B cell (primary cell): ENCODE data around the gene TENM4. TPM values are rescaled to one million over a fixed set of nuclear protein-coding genes. Genes with fewer than 3 reads are reported as not detected.

ENCODE experiments used
- ATAC-seq: fragments of 200-7000 bp; cut with Tn5 transposase; one replicate; pipeline ENCODE4 v1.10.0; 2021; ENCODE audit warnings: low read depth, mild to moderate bottlenecking, moderate number of reproducible peaks, moderate library complexity
- CTCF ChIA-PET: fragments of 350-600 bp; sonication (Branson Sonifier 250); formaldehyde crosslinking; loops from one replicate; lab custom pipeline; 2021; ENCODE audit warnings: antibody characterized with exemption, inconsistent platforms; lab: Charles Lee
- POLR2A ChIA-PET: fragments of 350-600 bp; sonication (Branson Sonifier 250); formaldehyde crosslinking; loops from one replicate; lab custom pipeline; 2021; ENCODE audit warnings: antibody characterized with exemption; lab: Charles Lee
- DNase-seq: peaks from one replicate; pipeline ENCODE4 v3.0.0; 2013
- H2AFZ ChIP-seq: 2 replicates; pipeline ENCODE4 v1.6.1; 2012; ENCODE audit warnings: mild to moderate bottlenecking, low read depth, low read length; ENCODE audit not compliant: insufficient read depth, poor library complexity, severe bottlenecking
- H3K27ac ChIP-seq, 2 donors: 1 replicate in 1 of 2; 2 replicates in 1 of 2; pipeline ENCODE4 v1.5.1; 2012 to 2013; ENCODE audit warnings: low read length in 2 of 2, mild to moderate bottlenecking in 2 of 2, moderate library complexity in 1 of 2
- H3K27me3 ChIP-seq, 4 experiments: fragments of 200-600 bp in 1 of 4; sonication (generic) in 1 of 4; replicated peaks in 1 of 4; 1 replicate in 2 of 4; 2 replicates in 2 of 4; pipeline versions ENCODE4 v1.6.1 to v1.7.0; 2013 to 2016; ENCODE audit warnings: low read length in 3 of 4, mild to moderate bottlenecking in 2 of 4, mixed read lengths in 1 of 4, moderate library complexity in 1 of 4; ENCODE audit not compliant: insufficient read depth in 4 of 4, control insufficient read depth in 3 of 4; ENCODE audit errors: control extremely low read depth in 1 of 4
- H3K36me3 ChIP-seq, 2 experiments: replicated peaks in 1 of 2; 1 replicate in 1 of 2; 2 replicates in 1 of 2; pipeline versions ENCODE4 v1.6.1 to v1.7.1; 2013; ENCODE audit warnings: low read length in 1 of 2; ENCODE audit not compliant: insufficient read depth in 2 of 2, control insufficient read depth in 1 of 2; ENCODE audit errors: control extremely low read depth in 1 of 2, extremely low read depth in 1 of 2
- H3K4me1 ChIP-seq, 2 donors: fragments of 200-600 bp in 1 of 2; sonication (generic) in 1 of 2; 1 replicate in 1 of 2; 2 replicates in 1 of 2; pipeline versions ENCODE4 v1.5.1 to v1.6.1; 2013 to 2017; ENCODE audit warnings: low read length in 2 of 2; ENCODE audit not compliant: control insufficient read depth in 2 of 2, insufficient read depth in 2 of 2
- H3K4me2 ChIP-seq: replicated peaks from 2 replicates; pipeline ENCODE3; 2012; ENCODE audit warnings: mild to moderate bottlenecking, low read depth, low read length; ENCODE audit not compliant: poor library complexity, severe bottlenecking
- H3K4me3 ChIP-seq, 5 experiments: fragments of 200-600 bp in 1 of 5; sonication (generic) in 1 of 5; 1 replicate in 3 of 5; 2 replicates in 2 of 5; pipeline versions ENCODE4 v1.5.1 to v1.7.0; 2011 to 2016; ENCODE audit warnings: low read length in 4 of 5, mild to moderate bottlenecking in 4 of 5, low read depth in 2 of 5, control low read depth in 1 of 5, moderate library complexity in 1 of 5; ENCODE audit not compliant: insufficient read depth in 1 of 5; ENCODE audit errors: control extremely low read depth in 1 of 5, extremely low read depth in 1 of 5
- H3K79me2 ChIP-seq: fragments of 200-600 bp; sonication (generic); one replicate; pipeline ENCODE4 v1.6.0; 2016; ENCODE audit warnings: low read length; ENCODE audit not compliant: control insufficient read depth, insufficient read depth
- H3K9ac ChIP-seq: fragments of 200-600 bp; sonication (generic); 2 replicates; pipeline ENCODE4 v1.6.1; 2017; ENCODE audit warnings: mild to moderate bottlenecking, low read length, moderate library complexity
- H3K9me3 ChIP-seq, 3 donors: one replicate each; pipeline versions ENCODE4 v1.6.1 to v1.7.1; 2013; ENCODE audit warnings: low read length in 2 of 3; ENCODE audit not compliant: control insufficient read depth in 2 of 3, insufficient read depth in 1 of 3; ENCODE audit errors: control extremely low read depth in 1 of 3
- H4K20me1 ChIP-seq: 2 replicates; pipeline ENCODE4 v1.6.0; 2012; ENCODE audit warnings: mild to moderate bottlenecking, low read length; ENCODE audit not compliant: insufficient read depth, control insufficient read depth, poor library complexity, severe bottlenecking
- H3K27ac Mint-ChIP-seq: one replicate; pipeline ENCODE4 v1.8.0; 2021; ENCODE audit warnings: mixed read lengths
- H3K27me3 Mint-ChIP-seq: one replicate; pipeline ENCODE4 v1.8.0; 2021; ENCODE audit warnings: mixed read lengths
- H3K4me1 Mint-ChIP-seq: one replicate; pipeline ENCODE4 v1.8.0; 2021; ENCODE audit warnings: mixed read lengths
- H3K4me3 Mint-ChIP-seq: one replicate; pipeline ENCODE4 v1.8.0; 2021; ENCODE audit warnings: mixed read lengths
- H3K9me3 Mint-ChIP-seq: one replicate; pipeline ENCODE4 v1.8.0; 2022; ENCODE audit warnings: mixed read lengths; ENCODE audit not compliant: insufficient read depth
- CTCF ChIP-seq: fragments of 200-600 bp; IDR thresholded peaks from one replicate; pipeline ENCODE4 v1.8.0; 2022; ENCODE audit warnings: antibody characterized with exemption, mild to moderate bottlenecking
- EZH2 ChIP-seq: IDR thresholded peaks from 2 replicates; pipeline ENCODE4 v1.6.1; 2012; ENCODE audit warnings: borderline replicate concordance, low read depth, mild to moderate bottlenecking, moderate library complexity, low read length; ENCODE audit not compliant: insufficient read depth, poor library complexity, severe bottlenecking
- WGBS: methylation state at CpG from one replicate; pipeline ENCODE4 v1.1.5; 2013; ENCODE audit warnings: missing lambda C conversion rate; ENCODE audit not compliant: insufficient coverage; 5-methylcytosine and 5-hydroxymethylcytosine counted together
- intact Hi-C: fragments of 100-400 bp; cut with micrococcal nuclease; formaldehyde crosslinking; loops from one replicate; pipeline ENCODE4 v1.10.0; 2022
- polyA plus RNA-seq: library from polyadenylated mRNA; depleted of rRNA; stranded (reverse); fragments of >200 nt; gene quantifications from 2 replicates; pipeline ENCODE4 v1.2.3, GENCODE V29; 2012
- total RNA-seq, 2 donors: library from RNA; stranded (reverse); fragments of 120-200 nt in 1 of 2; gene quantifications; 1 replicate in 1 of 2; 2 replicates in 1 of 2; pipeline versions ENCODE4 v1.2.3 to v1.2.4, GENCODE V29; 2013 to 2022

Gene TENM4
- total and polyA plus RNA-seq, 2 donors (not counting 1 experiment from before 2014, with no cell fraction given): 0.09 to 5.7 TPM

GRCh38 chr11:78841456-78842060, 599.3 kb downstream of the TENM4 start:
- WGBS: 64% methylated on average over 5 of the region's 5 CpGs
- no peak overlapping the region for H3K4me3 ChIP-seq
- no peak overlapping the region for H3K4me2 ChIP-seq
- H3K27me3 ChIP-seq: peaks cover 0 to 13% (median 3%) of the 10 kb centered on the region in 4 experiments
- TF ChIP-seq CTCF: no peak
- Mint-ChIP-seq H3K4me1 (no peaks in the 10 kb centered on the region), H3K4me3 (no peak overlapping the region), H3K27ac (no peak overlapping the region), H3K27me3 (peaks cover 25% of the 10 kb centered on the region), H3K9me3 (no peaks in the 10 kb centered on the region)
- no peaks in the 10 kb centered on the region for H3K79me2 ChIP-seq
- no peaks in the 10 kb centered on the region for H3K9me3 ChIP-seq
- no peak overlapping the region for H2AFZ ChIP-seq
- H3K4me1 ChIP-seq: no peaks in the 10 kb centered on the region
- CTCF ChIA-PET: no interaction called here
- no peak overlapping the region for H3K9ac ChIP-seq
- no peak overlapping the region for H3K27ac ChIP-seq
- intact Hi-C loops: no loop called here
- no peaks in the 10 kb centered on the region for H4K20me1 ChIP-seq
- POLR2A ChIA-PET: no interaction called here
- H3K36me3 ChIP-seq: no peaks in the 10 kb centered on the region
- DNase-seq: no peak
- ATAC-seq: no peak

DNA sequence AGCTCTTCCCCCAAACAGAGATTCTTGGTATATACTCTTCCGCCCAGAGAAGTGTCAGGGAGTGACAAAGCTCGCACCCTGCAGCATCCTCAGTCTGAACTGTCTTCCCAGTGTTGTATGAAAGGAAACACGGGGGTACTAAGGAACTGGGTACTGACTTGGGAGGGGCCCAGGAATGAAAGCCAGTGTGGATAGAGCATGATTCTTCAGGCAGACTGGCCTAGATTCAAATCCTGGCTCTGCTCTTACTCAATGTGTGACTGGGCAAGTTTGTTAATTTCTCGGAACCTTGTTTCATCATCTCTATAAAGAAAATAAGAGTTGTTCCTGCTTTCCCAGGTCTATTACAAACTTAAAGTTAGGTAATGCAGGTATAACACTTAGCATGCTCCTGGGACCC, 600.2 kb downstream of the TENM4 start:
- H3K27me3 ChIP-seq: peaks cover 0 to 13% (median 3%) of the 10 kb centered on the region in 4 experiments
- WGBS: 67% methylated on average over 1 of the region's 4 CpGs
- H3K27ac ChIP-seq: no peak overlapping the region
- H2AFZ ChIP-seq: no peak overlapping the region
- H3K9ac ChIP-seq: no peak overlapping the region
- Mint-ChIP-seq H3K4me3 (no peak overlapping the region), H3K27me3 (peaks cover 25% of the 10 kb centered on the region), H3K27ac (no peak overlapping the region), H3K4me1 (no peaks in the 10 kb centered on the region), H3K9me3 (no peaks in the 10 kb centered on the region)
- H3K9me3 ChIP-seq: no peaks in the 10 kb centered on the region
- H3K4me2 ChIP-seq: no peak overlapping the region
- no peaks in the 10 kb centered on the region for H3K36me3 ChIP-seq
- H3K4me1 ChIP-seq: no peaks in the 10 kb centered on the region
- ATAC-seq (no peak), DNase-seq (no peak)
- CTCF ChIA-PET: no interaction called here
- POLR2A ChIA-PET: no interaction called here
- no peaks in the 10 kb centered on the region for H4K20me1 ChIP-seq
- no peaks in the 10 kb centered on the region for H3K79me2 ChIP-seq
- intact Hi-C loops: no loop called here
- TF ChIP-seq CTCF: no peak
- TF ChIP-seq EZH2: no peak
- H3K4me3 ChIP-seq: no peak overlapping the region
